Dermis blood vessel endothelial cell (primary cell): ENCODE results near the gene DUSP8. TPM values are rescaled to one million over a fixed set of nuclear protein-coding genes. Genes with fewer than 3 reads are reported as not detected.
"Not testable (repeated sequence)": the region's sequence is repeated elsewhere in the genome, so short reads cannot be mapped to it uniquely, and the experiment has no call there.

ENCODE experiments used
- DNase-seq: peaks from one replicate; pipeline ENCODE4 v3.0.0; 2010
- total RNA-seq: library from RNA; depleted of rRNA; stranded (reverse); fragments of >200 nt; gene quantifications from 2 replicates; pipeline ENCODE4 v1.2.3, GENCODE V29; 2014

DUSP8 gene
- total RNA-seq, result 0.37 and 1.2 TPM in 2 replicates

DNA sequence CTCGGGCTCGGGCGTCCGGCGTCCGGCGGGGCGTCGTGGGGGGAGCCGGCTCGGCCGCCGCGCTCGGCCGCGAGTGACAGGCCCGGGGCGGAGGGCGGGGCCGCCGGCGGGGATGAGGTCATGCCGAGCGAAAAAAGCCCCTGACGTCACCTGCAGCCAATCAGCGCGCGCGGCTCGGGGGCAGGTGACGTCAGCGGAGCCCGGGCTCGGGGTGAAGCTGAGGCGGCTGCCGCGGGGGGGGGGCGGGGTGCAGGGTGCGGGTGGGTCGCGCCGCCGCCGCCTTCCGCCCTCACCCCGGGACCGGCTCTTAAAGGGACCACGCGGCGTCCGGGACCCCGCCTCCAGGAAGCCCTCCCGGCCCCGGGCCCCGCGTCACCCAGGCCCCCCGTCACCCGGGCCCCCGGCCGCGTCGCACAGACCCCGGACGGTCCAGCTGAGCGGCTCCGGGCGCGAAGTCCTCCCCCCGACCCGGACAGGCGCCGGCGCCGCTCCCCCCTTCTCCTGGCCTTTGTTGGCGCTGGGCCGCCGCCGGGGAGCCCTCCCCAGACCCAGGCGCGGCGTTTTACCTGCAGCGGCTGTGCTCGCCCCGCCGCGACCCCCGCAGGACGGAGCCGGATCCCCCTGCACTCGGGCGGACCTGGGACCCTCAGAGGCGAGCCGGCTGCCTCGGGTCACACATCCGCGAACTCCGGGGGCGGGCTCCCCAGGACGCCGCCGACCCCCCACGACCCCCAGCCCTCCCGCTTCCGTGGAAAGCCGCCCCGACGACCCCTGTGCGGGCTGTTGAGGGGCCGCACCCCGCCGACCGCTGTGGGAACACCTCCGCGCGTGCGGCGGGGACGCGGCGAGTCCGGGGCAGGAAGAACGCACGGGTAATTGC lies at the start of gene DUSP8:
DUSP8 (minus strand) TSS at position 75 of the 880 bp plus-strand sequence. CDS start 6,445 bp downstream, outside the sequence.
- DNase-seq, result peak; percentile 91

DNA sequence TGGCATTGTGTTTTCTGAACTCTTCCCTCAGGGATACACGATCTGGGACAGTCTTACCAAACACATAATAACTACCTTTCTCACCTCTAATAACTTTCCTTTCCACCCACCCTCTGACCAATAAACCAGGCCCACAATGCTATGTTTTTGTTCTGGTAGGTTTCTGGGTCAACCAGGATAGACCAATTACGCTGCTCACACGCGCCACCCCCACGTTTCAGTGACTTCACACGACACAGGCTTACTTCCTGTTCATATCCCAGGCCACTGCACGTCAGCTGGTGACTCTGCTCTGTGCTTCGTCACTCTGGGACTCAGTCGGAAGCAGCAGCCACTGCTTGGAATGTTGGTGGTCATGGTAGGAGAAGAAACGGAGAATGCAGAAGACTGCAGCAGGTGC lies 47.4 kb upstream of the DUSP8 start:
- DNase-seq, result peak; percentile 24

DNA sequence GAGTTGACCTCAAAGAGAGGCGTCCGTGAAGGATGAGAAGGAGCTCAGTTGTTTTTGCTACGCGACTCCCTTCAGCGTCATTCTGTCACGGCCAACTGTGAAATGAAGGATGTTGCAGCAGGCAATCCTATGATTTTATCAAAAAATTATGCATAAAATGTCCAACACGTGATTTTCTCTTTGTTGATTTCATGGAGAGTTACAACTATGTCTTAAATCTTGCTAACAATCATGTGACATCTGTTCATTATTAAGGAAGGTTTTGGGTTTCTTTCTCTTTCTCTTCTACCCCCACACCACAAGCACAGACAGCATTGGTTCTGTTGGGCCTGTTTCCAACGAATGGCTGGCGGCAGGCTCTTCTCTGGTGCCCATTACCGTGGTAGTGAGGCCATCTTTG lies 46.2 kb upstream of the DUSP8 start:
- no peak for DNase-seq

- no peak for DNase-seq
Measured at GRCh38 chr11:1608363-1608762, 36.3 kb upstream of the DUSP8 start, which contains the start of gene KRTAP5-3. KRTAP5-3 (minus strand) TSS chr11:1608463; CDS start chr11:1608385, 78 bp downstream.

- DNase-seq, result not testable (repeated sequence)
Measured at GRCh38 chr11:1607901-1608300, 35.8 kb upstream of the DUSP8 start.

GRCh38 chr11:1607156-1607845 lies 35.2 kb upstream of the DUSP8 start:
- not testable (repeated sequence) for DNase-seq

DNA sequence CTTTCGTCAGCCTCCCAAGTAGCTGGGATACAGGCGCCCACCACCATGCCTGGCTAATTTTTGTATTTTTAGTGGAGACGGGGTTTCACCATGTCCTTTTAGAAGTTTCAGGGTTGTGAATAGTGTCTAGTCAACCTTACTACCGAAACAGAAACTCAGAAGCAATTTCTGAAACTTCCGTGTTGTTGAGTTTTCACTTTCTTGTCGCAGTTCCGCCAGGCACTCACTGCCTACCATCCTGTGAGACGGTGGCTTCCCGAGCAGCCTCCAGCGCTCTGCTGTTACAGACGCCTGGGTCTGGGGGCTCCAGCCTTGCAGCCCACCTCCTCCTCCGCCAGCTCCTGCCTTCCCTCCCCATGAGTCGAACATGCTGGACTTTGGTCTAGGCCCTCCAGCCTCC lies 33.9 kb upstream of the DUSP8 start:
- DNase-seq, result not testable (repeated sequence)

DNA sequence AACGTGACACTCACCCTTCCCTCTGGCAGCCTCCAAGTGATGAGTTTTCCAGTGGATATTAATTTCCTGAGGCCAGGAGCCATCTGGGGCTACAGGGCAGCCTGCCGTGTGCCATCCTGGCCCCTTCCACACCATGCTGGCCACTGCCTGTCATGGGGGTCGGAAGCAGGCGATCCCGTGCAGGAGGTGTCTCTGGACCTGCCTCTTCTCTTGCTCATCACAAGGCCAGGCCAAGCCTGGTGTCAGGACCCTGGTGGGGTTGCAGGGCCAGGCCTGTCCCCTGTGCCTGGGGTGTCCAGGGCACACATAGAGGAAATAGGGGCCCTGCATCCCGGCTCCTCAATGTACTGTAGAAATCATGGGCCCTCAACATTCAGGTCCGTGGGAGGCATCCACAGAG lies 32.6 kb upstream of the DUSP8 start:
- DNase-seq, result no peak

GRCh38 chr11:1604181-1604580 lies 32.1 kb upstream of the DUSP8 start:
- DNase-seq, result no peak

GRCh38 chr11:1603629-1604028 lies 31.6 kb upstream of the DUSP8 start:
- no peak for DNase-seq

DNA sequence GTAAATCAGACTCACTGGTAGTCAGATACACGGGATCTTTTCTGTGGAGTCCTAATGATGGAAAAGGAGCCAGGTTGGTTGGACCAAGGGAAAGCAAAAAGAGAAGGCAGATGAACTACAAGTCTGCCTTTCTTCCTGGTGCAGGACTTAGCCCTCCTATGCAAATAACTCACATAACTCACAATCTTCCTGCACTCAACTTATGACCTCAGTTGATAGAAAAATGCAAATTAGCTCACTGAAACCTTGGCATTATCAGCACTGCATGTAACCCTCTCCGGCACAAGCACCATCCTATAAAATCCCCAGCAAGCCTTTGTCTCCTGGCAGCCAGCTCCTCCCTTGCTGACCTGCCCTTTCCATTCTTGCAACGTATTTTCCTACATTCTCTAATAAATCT lies 29.6 kb upstream of the DUSP8 start:
- not testable (repeated sequence) for DNase-seq

GRCh38 chr11:1600626-1601025 lies 28.6 kb upstream of the DUSP8 start:
- DNase-seq, result no peak

- DNase-seq, result no peak
Measured at GRCh38 chr11:1598816-1599215, 26.7 kb upstream of the DUSP8 start.

GRCh38 chr11:1598406-1598805 lies 26.3 kb upstream of the DUSP8 start:
- DNase-seq, result not testable (repeated sequence)

DNA sequence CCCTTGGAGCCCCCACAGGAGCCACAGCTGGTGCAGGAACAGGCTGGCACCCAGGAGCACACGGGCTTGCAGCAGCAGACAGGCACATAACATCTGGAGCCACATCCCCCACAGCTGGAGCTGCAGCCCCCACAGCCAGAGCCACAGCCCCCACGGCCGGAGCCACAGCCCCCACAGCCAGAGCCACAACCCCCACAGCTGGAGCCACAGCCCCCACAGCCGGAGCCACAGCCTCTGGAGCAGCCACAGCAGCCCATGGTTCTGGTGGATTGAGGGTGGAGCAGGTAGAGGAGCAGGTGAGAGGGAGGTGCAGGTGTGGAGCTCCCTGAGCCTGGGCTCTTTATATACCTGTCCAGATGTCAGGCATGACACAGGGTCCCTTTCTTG lies 25.9 kb upstream of the DUSP8 start, which contains the start of gene KRTAP5-2:
KRTAP5-2 (minus strand) TSS at position 301 of the 387 bp plus-strand sequence; CDS start at position 257, 44 bp downstream.
- no peak for DNase-seq

DNA sequence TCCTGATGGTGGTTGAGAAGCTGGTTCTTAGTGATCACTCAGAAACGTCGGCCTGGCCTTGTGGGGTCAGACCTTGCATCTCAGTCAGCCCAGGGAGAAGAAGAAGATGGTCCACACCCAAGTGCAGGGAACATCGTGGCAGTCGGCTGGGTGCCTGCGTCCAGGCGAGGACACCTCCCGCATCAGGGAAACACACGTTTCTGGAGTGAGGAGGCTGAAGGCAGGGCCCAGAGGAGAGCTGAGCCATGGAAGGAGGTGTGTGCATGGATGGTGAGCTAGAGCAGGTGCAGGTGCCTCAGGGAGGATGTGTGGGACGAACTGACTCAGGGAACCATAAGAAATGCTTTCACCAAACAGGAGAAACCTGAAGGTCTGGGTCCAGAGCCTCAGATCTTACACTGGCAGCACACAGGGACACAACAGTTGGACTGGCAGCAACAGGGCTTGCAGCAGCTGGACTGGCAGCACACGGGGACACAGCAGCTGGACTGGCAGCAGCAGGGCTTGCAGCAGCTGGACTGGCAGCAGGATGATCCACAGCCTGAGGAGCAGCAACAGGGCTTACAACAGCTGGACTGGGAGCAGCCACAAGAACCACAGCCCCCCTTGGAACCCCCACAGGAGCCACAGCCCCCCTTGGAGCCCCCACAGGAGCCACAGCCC lies 25.4 kb upstream of the DUSP8 start:
- DNase-seq, result no peak

DNA sequence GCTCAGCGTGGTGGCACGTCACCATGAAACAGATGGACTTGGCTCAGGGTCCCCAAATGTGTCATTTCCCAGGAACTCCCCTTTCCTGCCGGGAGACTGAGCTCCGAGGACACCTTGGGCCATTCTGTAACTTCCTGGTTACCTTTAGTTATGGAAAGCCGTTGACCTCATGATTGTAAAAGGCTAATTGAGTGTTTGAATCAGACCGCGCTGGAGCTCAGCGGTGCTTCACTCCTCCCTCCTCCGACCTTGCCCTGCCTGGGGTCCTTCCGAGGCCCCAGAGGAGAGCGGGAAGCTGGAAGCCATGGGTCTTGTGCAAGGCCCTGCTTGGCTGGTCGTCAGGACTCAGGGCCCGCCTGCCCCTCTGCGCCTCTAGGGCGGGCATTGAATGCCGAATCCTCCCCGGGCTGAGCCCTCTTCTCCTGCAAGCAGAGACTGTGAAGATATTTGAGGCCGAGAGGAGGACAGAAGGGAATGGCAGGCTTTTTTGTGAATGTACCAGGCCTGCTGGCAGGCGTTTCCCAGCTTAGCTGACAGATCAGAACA lies 24.6 kb upstream of the DUSP8 start:
- DNase-seq, result not testable (repeated sequence)

- peak; percentile 30 for DNase-seq
Measured at GRCh38 chr11:1595994-1596575, 24.0 kb upstream of the DUSP8 start.

- DNase-seq, result no peak
Measured at GRCh38 chr11:1592628-1593027, 20.6 kb upstream of the DUSP8 start.

- no peak for DNase-seq
Measured at GRCh38 chr11:1589996-1590395, 17.9 kb upstream of the DUSP8 start.

DNA sequence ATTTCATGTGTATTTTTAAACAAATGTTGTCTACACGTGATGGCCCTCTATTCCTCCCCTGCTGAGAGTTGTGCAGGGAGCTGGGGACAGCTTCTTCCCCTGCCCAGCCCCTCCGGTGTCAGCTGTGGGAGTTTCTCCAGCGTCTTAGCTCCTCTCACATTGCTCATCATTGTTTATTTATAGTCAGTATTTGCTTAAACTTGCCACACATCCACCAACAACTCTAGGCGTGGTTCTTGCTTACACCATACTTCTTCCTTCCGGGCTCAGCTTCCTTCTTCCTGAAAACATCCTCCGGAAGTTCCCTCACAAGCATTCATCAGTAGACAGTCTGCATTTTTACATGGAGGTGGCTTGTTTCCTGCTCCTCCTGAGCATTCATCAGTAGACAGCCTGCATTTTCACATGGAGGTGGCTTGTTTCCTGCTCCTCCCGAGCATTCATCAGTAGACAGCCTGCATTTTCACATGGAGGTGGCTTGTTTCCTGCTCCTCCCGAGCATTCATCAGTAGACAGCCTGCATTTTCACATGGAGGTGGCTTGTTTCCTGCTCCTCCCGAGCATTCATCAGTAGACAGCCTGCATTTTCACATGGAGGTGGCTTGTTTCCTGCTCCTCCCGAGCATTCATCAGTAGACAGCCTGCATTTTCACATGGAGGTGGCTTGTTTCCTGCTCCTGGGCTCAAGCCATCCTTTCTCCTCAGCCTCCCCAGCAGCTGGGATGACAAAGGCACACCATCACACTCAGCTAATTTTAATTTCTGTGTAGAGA lies 17.3 kb upstream of the DUSP8 start:
- peak; percentile 29 for DNase-seq

DNA sequence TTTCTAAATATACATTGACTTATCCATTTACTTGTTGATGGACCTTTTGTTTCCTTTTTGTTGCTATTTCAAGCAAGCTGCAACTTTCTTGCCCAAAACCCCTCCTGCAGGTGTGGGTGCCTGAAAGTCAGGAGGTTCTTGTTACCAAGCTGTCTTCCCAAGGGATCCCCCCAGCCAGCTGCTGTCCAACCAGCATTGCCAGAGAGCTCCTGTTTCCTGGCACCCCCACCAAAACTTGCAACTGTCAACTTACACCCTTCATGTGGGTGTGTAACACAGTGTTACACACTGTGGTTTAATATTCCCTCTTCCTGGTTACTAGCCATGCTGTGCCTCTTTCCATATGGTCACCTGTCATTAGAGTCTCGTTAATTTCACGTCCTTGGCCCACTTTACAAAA lies 14.6 kb upstream of the DUSP8 start:
- no peak for DNase-seq
